G401 (cell line): ENCODE measurements around the gene REV1. TPM values are rescaled to one million over a fixed set of nuclear protein-coding genes. Genes with fewer than 3 reads are reported as not detected.

Experiments
- DNase-seq: peaks from one replicate; pipeline ENCODE4 v3.0.0-alpha.2; 2015; ENCODE audit warnings: low spot score
- in situ Hi-C: cut with HindIII; loops from 2 replicates; pipeline ENCODE4 v1.10.0; 2016; ENCODE audit warnings: low sequenced_read_pairs, mixed read lengths
- total RNA-seq: library from RNA; depleted of rRNA; stranded (reverse); fragments of >200 nt; shearing (Covaris generic); gene quantifications from 2 replicates; pipeline ENCODE4 v1.2.3, GENCODE V29; 2014

The REV1 gene
- total RNA-seq, 1 experiment from 2014 or later: 23.5 TPM

- DNase-seq: no peak
- in situ Hi-C loops: no loop called here
Measured at GRCh38 chr2:99467390-99467789, 22.4 kb downstream of the REV1 start.

GRCh38 chr2:99461828-99462483 is 27.9 kb downstream of the REV1 start:
- in situ Hi-C loops: no loop called here
- no peak for DNase-seq

- in situ Hi-C loops: no loop called here
- no peak for DNase-seq
Measured at GRCh38 chr2:99458529-99458928, 31.3 kb downstream of the REV1 start.

GRCh38 chr2:99451686-99452085 is 38.1 kb downstream of the REV1 start:
- in situ Hi-C loops: no loop called here
- DNase-seq: no peak

- DNase-seq: no peak
- in situ Hi-C loops: no loop called here
Measured at GRCh38 chr2:99451280-99451679, 38.5 kb downstream of the REV1 start.

GRCh38 chr2:99450199-99450598 is 39.6 kb downstream of the REV1 start:
- in situ Hi-C loops: no loop called here

GRCh38 chr2:99448556-99448955 is 41.3 kb downstream of the REV1 start:
- DNase-seq: no peak
- in situ Hi-C loops: no loop called here

More at GRCh38 chr2:99450199-99450598, 39.6 kb downstream of the REV1 start:
- DNase-seq: no peak

GRCh38 chr2:99445065-99445464 is 44.8 kb downstream of the REV1 start:
- no peak for DNase-seq
- in situ Hi-C loops: no loop called here

- in situ Hi-C loops: no loop called here
- DNase-seq: no peak
Measured at GRCh38 chr2:99444222-99444621, 45.6 kb downstream of the REV1 start.

GRCh38 chr2:99442837-99443236 is 47.0 kb downstream of the REV1 start:
- in situ Hi-C loops: no loop called here

GRCh38 chr2:99439971-99440505 is 49.8 kb downstream of the REV1 start:
- in situ Hi-C loops: no loop called here
- DNase-seq: no peak

More at GRCh38 chr2:99442837-99443236, 47.0 kb downstream of the REV1 start:
- peak; percentile 52 for DNase-seq

GRCh38 chr2:99436874-99437273 is 52.9 kb downstream of the REV1 start:
- DNase-seq: no peak
- in situ Hi-C loops: no loop called here

GRCh38 chr2:99433340-99433739 is 56.5 kb downstream of the REV1 start:
- in situ Hi-C loops: no loop called here

GRCh38 chr2:99431587-99432275 is 58.1 kb downstream of the REV1 start:
- in situ Hi-C loops: no loop called here

More at GRCh38 chr2:99433340-99433739, 56.5 kb downstream of the REV1 start:
- DNase-seq: no peak

GRCh38 chr2:99430614-99431291 is 59.1 kb downstream of the REV1 start:
- in situ Hi-C loops: no loop called here
- peak; percentile 55 for DNase-seq

More at GRCh38 chr2:99431587-99432275, 58.1 kb downstream of the REV1 start:
- DNase-seq: no peak

- in situ Hi-C loops: no loop called here
- DNase-seq: peak; percentile 44
Measured at GRCh38 chr2:99425022-99425421, 64.8 kb downstream of the REV1 start.

- in situ Hi-C loops: no loop called here
- peak; percentile 63 for DNase-seq
Measured at GRCh38 chr2:99424371-99424770, 65.4 kb downstream of the REV1 start.

GRCh38 chr2:99422599-99422998 is 67.2 kb downstream of the REV1 start:
- in situ Hi-C loops: no loop called here
- no peak for DNase-seq

GRCh38 chr2:99421469-99421868 is 68.3 kb downstream of the REV1 start:
- DNase-seq: no peak
- in situ Hi-C loops: no loop called here

- in situ Hi-C loops: no loop called here
- no peak for DNase-seq
Measured at GRCh38 chr2:99420751-99421299, 69.0 kb downstream of the REV1 start.
